ENCODE measurements around the gene RAX2. TPM values are rescaled to one million over a fixed set of nuclear protein-coding genes. Genes with fewer than 3 reads are reported as not detected.

RAX2 gene
- total and polyA plus RNA-seq, 2 donors (not counting 3 experiments of a cell fraction or from before 2014, with no cell fraction given): not detected

DNA sequence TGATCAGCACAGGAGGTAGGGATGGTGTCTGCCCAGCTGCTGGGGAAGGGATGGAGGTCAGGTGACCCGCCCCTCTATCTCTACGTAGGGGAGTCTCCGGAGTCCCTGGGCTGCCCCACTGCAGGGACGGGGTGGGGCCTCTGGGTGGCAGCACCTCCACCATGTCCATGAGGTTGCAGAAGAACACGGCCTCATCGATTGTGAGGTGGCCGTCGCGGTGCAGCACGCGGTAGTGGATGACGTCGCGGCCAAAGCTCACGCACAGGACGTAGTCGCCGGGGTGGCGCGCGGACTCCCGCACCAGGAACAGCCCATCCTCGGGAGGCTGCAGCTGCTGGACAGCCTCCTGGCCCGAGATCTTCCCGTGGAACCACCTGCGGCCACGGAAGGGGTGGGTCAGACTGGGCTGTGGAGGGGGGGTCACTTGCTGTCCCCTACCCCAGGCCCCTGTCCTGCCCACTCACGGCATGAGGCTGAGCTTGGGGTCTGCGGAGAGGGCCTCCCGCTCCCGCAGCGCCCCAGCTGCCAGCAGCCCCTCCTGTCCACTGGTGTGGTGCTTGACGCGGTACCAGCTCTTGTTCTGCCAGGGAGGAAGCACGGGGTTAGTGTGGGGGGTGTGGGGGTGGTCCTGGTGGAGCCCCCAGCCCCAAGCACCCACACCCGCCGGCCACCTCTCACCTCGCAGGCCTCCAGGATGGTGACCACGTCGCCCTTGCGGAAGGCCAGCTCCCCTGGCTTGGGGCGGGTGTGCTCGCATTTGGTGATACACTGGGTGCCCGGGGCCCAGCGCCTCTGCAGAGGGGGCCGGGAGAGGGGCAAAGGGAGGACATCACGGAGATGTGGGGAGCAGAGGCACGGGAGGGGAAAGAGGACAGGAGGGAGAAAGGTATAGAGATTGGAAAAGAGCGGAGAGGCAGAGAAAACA is 11.9 kb upstream of the RAX2 start:
- Histone ChIP-seq H3K27ac (ENCODE audit: insufficient read depth, low read depth, low read length) (no peak overlapping the region), H3K9me3 (replicated peaks; ENCODE audit: control insufficient read depth, insufficient read depth, low read length) (peaks cover 2% of the 10 kb centered on the region), H3K4me2 (ENCODE audit: insufficient read depth, low read length) (no peak overlapping the region), H4K20me1 (replicated peaks; ENCODE audit: control insufficient read depth, extremely low read depth, insufficient read depth, low read length) (no peaks in the 10 kb centered on the region), H3K9ac (replicated peaks; ENCODE audit: extremely low read depth, insufficient read depth, low read length) (no peak overlapping the region), H3K79me2 (ENCODE audit: control insufficient read depth, insufficient read depth, low read length) (no peaks in the 10 kb centered on the region), H3K4me1 (ENCODE audit: control insufficient read depth, extremely low read depth, insufficient read depth, low read length) (no peaks in the 10 kb centered on the region), H3K9me1 (replicated peaks; ENCODE audit: control insufficient read depth, extremely low read depth, insufficient read depth, low read length) (no peaks in the 10 kb centered on the region), H3K36me3 (ENCODE audit: control insufficient read depth in 2 of 2, extremely low read depth in 1 of 2, insufficient read depth in 2 of 2, low read length in 2 of 2) (no peaks in the 10 kb centered on the region), H2AFZ (ENCODE audit: low read depth, low read length) (no peak overlapping the region), H3K27me3 (ENCODE audit: control insufficient read depth in 2 of 2, insufficient read depth in 2 of 2, low read length in 2 of 2) (peaks cover 8 to 9% of the 10 kb centered on the region in 2 experiments), H3K4me3 (replicated peaks in 1 of 3; ENCODE audit: insufficient read depth in 1 of 3, low read depth in 1 of 3, low read length in 3 of 3) (no peak overlapping the region)
- FAIRE-seq (no peak), DNase-seq (ENCODE audit: low read depth, low spot score) (no peak)
- intact Hi-C loops (cut with micrococcal nuclease) (no loop called here), dilution Hi-C loops (cut with MboI; ENCODE audit: extremely low pct_ligation_motif_present, low sequenced_read_pairs) (no loop called here)
- ChIA-PET POLR2A (no interaction called here), CTCF (interaction anchor here (1.5 kb wide), 1 partner anchor 38 kb away, joined by 5 read pairs; no protein-coding TSS in a partner anchor)
- no TSS peak for BruUV-seq (replicated peaks)
- TF ChIP-seq EZH2 (IDR thresholded peaks at IDR 0.05; ENCODE audit: borderline replicate concordance, low read depth, low read length, severe bottlenecking) (no peak), POLR2A (IDR thresholded peaks at IDR 0.05; ENCODE audit: low read depth, low read length) (no peak)
- TF ChIP-seq, protein P1, sequence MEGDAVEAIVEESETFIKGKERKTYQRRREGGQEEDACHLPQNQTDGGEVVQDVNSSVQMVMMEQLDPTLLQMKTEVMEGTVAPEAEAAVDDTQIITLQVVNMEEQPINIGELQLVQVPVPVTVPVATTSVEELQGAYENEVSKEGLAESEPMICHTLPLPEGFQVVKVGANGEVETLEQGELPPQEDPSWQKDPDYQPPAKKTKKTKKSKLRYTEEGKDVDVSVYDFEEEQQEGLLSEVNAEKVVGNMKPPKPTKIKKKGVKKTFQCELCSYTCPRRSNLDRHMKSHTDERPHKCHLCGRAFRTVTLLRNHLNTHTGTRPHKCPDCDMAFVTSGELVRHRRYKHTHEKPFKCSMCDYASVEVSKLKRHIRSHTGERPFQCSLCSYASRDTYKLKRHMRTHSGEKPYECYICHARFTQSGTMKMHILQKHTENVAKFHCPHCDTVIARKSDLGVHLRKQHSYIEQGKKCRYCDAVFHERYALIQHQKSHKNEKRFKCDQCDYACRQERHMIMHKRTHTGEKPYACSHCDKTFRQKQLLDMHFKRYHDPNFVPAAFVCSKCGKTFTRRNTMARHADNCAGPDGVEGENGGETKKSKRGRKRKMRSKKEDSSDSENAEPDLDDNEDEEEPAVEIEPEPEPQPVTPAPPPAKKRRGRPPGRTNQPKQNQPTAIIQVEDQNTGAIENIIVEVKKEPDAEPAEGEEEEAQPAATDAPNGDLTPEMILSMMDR (IDR thresholded peaks at IDR 0.05; ENCODE audit: extremely low read depth in 1 of 2, insufficient read depth in 1 of 2, low read depth in 1 of 2, low read length in 2 of 2): peak in 1 of 2 donors; percentile 4
- TF ChIP-seq, protein P2, sequence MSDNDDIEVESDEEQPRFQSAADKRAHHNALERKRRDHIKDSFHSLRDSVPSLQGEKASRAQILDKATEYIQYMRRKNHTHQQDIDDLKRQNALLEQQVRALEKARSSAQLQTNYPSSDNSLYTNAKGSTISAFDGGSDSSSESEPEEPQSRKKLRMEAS (IDR thresholded peaks at IDR 0.05; ENCODE audit: insufficient read depth, insufficient read length): no peak
